ENCODE results near the gene MRPL55. TPM values are rescaled to one million over a fixed set of nuclear protein-coding genes. Genes with fewer than 3 reads are reported as not detected.

MRPL55 gene
- total and polyA plus RNA-seq, 2 of the 4 experiments (the other 2 are of a cell fraction) = 48.9 to 95.4 TPM

GRCh38 chr1:228118040-228118439, 8.9 kb upstream of the MRPL55 start:
- ChIA-PET POLR2A (ENCODE audit: unreplicated experiment) (no interaction called here), CTCF (no interaction called here)
- Histone ChIP-seq H3K56ac (ENCODE audit: extremely low read depth, insufficient read depth, low read length) (no peak overlapping the region), H2BK5ac (ENCODE audit: low read depth, low read length, poor library complexity, severe bottlenecking) (no peak overlapping the region), H3K4me2 (ENCODE audit: low read depth, low read length) (no peak overlapping the region), H2AFZ (replicated peaks; ENCODE audit: low read length, poor library complexity) (no peak overlapping the region), H2AK5ac (ENCODE audit: low read depth, low read length) (no peak overlapping the region), H2AK9ac (replicated peaks; ENCODE audit: low read depth, low read length, poor library complexity) (no peak overlapping the region), H3K27ac (ENCODE audit: insufficient read depth, low read length) (no peak overlapping the region), H3K9me1 (ENCODE audit: insufficient read depth, low read length) (no peaks in the 10 kb centered on the region), H3K14ac (replicated peaks; ENCODE audit: low read depth, low read length) (no peak overlapping the region), H2BK120ac (ENCODE audit: low read depth, low read length) (no peak overlapping the region), H2BK15ac (ENCODE audit: low read depth, low read length) (no peak overlapping the region), H2BK20ac (ENCODE audit: low read depth, low read length) (no peak overlapping the region), H3K27me3 (ENCODE audit: control insufficient read depth, insufficient read depth, low read length) (peaks cover 8% of the 10 kb centered on the region), H3K9me3 (ENCODE audit: control insufficient read depth, insufficient read depth, low read length) (no peaks in the 10 kb centered on the region), H3K23ac (ENCODE audit: low read depth, low read length) (no peak overlapping the region), H4K91ac (ENCODE audit: insufficient read depth, low read depth, low read length) (no peak overlapping the region), H3K18ac (ENCODE audit: low read depth, low read length) (no peak overlapping the region), H3K9ac (ENCODE audit: low read depth, low read length) (no peak overlapping the region), H4K5ac (ENCODE audit: low read depth, low read length) (no peak overlapping the region), H3K4ac (ENCODE audit: low read depth, low read length) (no peak overlapping the region), H3K4me1 (ENCODE audit: control insufficient read depth, insufficient read depth, low read length) (peaks cover 2% of the 10 kb centered on the region; the same call in 1 of the 2 replicates), H3K4me3 (ENCODE audit: insufficient read depth, low read depth, low read length) (no peak overlapping the region), H3K36me3 (ENCODE audit: control insufficient read depth, insufficient read depth, low read length) (no peaks in the 10 kb centered on the region), H4K8ac (ENCODE audit: low read depth in 2 of 2, low read length in 2 of 2) (no peak overlapping the region), H3K79me1 (ENCODE audit: low read depth in 1 of 2, low read length in 2 of 2) (no peaks in the 10 kb centered on the region), H4K20me1 (ENCODE audit: insufficient read depth, low read length) (no peaks in the 10 kb centered on the region)
- TF ChIP-seq MAFK (IDR thresholded peaks at IDR 0.05; ENCODE audit: low read depth, low read length) (no peak), CHD1 (IDR thresholded peaks at IDR 0.05; ENCODE audit: low read depth, low read length) (no peak)
- ATAC-seq (ENCODE audit: low read depth) = no peak
- 93% methylated on average over 1 of the region's 2 CpGs; no CpG with 5 or more reads in 1 of the 2 experiments for WGBS, 2 experiments (ENCODE audit: extremely low coverage in 2 of 2, insufficient read length in 1 of 2)
- BruUV-seq (replicated peaks) = no TSS peak
- dilution Hi-C loops (cut with HindIII; ENCODE audit: low sequenced_read_pairs, unreplicated experiment) = no loop called here
- in situ Hi-C loops (cut with MboI; ENCODE audit: low sequenced_read_pairs) = no loop called here
- intact Hi-C loops (cut with micrococcal nuclease) = no loop called here
- DNase-seq = no peak
